SK-N-MC (cell line): ENCODE measurements around the gene TTC8.

Experiments used
- EZH2 ChIP-seq: fragments of 200-600 bp; sonication (generic); IDR thresholded peaks from one replicate; pipeline ENCODE4 v1.6.1; 2017; ENCODE audit warnings: antibody characterized with exemption
- POLR2AphosphoS5 ChIP-seq: IDR thresholded peaks from 2 replicates; pipeline ENCODE4 v1.6.1; 2012; ENCODE audit warnings: mild to moderate bottlenecking, low read depth, low read length, borderline replicate concordance

GRCh38 chr14:88871429-88871828 lies 47.0 kb downstream of the TTC8 start:
- TF ChIP-seq POLR2AphosphoS5 (no peak), EZH2 (no peak)
